Heart left ventricle (tissue), 13 donors: ENCODE measurements around the gene TMPRSS7.

Source experiments
- POLR2A ChIP-seq, 2 donors: fragments of 450-650 bp; IDR thresholded peaks; one replicate each; pipeline ENCODE4 v1.6.1; 2017; ENCODE audit warnings: antibody characterized with exemption in 2 of 2, mild to moderate bottlenecking in 2 of 2, moderate library complexity in 2 of 2
- TF ChIP-seq, protein P1 (sequence below), 12 donors: fragments of 200-600 bp; sonication (generic) in 4 of 12; IDR thresholded peaks; one replicate each; pipeline versions ENCODE4 v1.5.0 to v1.8.0; 2018 to 2022; ENCODE audit warnings: antibody characterized with exemption in 12 of 12, mild to moderate bottlenecking in 5 of 12
- donor health status: ischemic (EF 13 %, LVEDD 7.1; RV severe dilation, severe dysfunction).
- donor health status: DM: no; HTN: yes; CAD: no.
- donor health status: DM: no; HTN: no; CAD: no.
- donor health status: ischemic (EF 25% LVEDD 6.9; RV normal size, moderate dysfunction).
- donor health status: ischemic (EF 25% LVEDD 5.7; RV mildly dilated, moderate dysfunction).
- donor health status: ischemic (EF 35%, LVEDD 5.7; RV mildly dilated, moderate dysfunction).
- donor health status: nonischemic (EF 11% LVEDD 7.7; RV severe dilation, severe dysfunction).
- donor health status: DM: yes; HTN: yes; CAD: no.
- donor health status: PGD.
- donor health status: ischemic (EF 29% LVEDD 5.4; RV normal size, mild dysfunction).
- donor health status: nonischemic (EF 23%, LVEDD 6.1; RV moderate dilation, normal function).

DNA sequence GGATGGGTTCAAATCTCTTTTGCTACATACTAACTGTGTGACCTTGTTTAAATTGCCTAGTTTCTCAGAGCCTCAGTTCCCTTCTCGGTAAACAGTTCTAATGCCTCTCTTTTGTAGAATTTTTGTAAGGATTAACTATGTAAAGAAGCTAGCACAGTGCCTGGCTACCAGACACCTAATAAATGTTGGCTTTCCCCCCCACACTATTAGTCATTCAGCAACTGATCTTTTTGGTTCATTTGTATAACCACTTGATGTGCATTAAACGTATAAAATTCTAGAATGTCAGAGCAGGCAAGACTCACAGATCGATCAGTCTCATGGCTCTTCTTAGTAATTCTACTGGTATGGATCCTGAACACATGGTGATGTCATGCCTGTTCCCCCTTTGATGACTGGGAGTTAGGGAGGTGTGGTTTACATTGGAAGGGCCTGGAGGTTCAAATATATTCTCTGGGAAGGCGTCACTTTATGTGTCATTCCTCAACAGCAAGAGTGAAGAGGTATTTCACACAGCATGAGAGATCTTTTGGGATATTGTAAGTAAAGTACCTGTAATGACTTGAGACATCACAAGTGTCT lies 29.4 kb upstream of the TMPRSS7 start:
- no peak for TF ChIP-seq POLR2A (IDR thresholded peaks at IDR 0.05)
- TF ChIP-seq, protein P1, sequence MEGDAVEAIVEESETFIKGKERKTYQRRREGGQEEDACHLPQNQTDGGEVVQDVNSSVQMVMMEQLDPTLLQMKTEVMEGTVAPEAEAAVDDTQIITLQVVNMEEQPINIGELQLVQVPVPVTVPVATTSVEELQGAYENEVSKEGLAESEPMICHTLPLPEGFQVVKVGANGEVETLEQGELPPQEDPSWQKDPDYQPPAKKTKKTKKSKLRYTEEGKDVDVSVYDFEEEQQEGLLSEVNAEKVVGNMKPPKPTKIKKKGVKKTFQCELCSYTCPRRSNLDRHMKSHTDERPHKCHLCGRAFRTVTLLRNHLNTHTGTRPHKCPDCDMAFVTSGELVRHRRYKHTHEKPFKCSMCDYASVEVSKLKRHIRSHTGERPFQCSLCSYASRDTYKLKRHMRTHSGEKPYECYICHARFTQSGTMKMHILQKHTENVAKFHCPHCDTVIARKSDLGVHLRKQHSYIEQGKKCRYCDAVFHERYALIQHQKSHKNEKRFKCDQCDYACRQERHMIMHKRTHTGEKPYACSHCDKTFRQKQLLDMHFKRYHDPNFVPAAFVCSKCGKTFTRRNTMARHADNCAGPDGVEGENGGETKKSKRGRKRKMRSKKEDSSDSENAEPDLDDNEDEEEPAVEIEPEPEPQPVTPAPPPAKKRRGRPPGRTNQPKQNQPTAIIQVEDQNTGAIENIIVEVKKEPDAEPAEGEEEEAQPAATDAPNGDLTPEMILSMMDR (IDR thresholded peaks at IDR 0.05): no peak
